K562 (cell line): Measurements from ENCODE around the gene UBXN4. TPM values are rescaled to one million over a fixed set of nuclear protein-coding genes. Genes with fewer than 3 reads are reported as not detected.

Experiments used
- ATAC-seq: fragments of 200-7000 bp; cut with Tn5 transposase; 3 replicates; pipeline ENCODE4 v1.9.1; 2020; ENCODE audit warnings: moderate library complexity
- BruUV-seq: library from RNA; stranded (reverse); fragments of 400-500 nt; replicated peaks from 2 replicates; lab custom pipeline; 2021; lab: Mats Ljungman, UMichigan
- CTCF ChIA-PET: fragments of 300-600 bp; formaldehyde crosslinking; extraction: SDS; loops from one replicate; lab custom pipeline; 2021; ENCODE audit warnings: low intra/inter-chr PET ratio; lab: Yijun Ruan, JAX
- POLR2A ChIA-PET: fragments of 300-600, 350-650 bp; sonication (Branson Sonifier 250); formaldehyde crosslinking; extraction: SDS; loops from one replicate; lab custom pipeline; 2021; ENCODE audit warnings: antibody characterized with exemption, inconsistent platforms; lab: Yijun Ruan, JAX
- DNase-seq, 4 experiments: peaks; one replicate each; pipeline versions ENCODE4 v3.0.0 to v3.0.0-alpha.2; 2011 to 2018; ENCODE audit warnings: low spot score in 3 of 4, mixed read lengths in 3 of 4; ENCODE audit errors: extremely low read depth in 1 of 4
- FAIRE-seq: peaks from 2 replicates; lab custom pipeline; 2011; peaks lifted over from hg19 to GRCh38; lab: Jason Lieb, UNC
- H2AFZ ChIP-seq: 2 replicates; pipeline ENCODE4 v1.6.0; 2011; ENCODE audit warnings: low read depth, low read length, control low read depth, inconsistent platforms
- H3K27ac ChIP-seq: fragments of 200-600 bp; 3 replicates; pipeline ENCODE4 v1.8.0; 2011; ENCODE audit warnings: low read depth, mild to moderate bottlenecking, control low read depth, inconsistent platforms, low read length, moderate library complexity, mixed read lengths; ENCODE audit errors: extremely low read depth
- H3K27me3 ChIP-seq, 2 experiments: fragments of 300-600 bp in 1 of 2; 2 replicates in 1 of 2; 3 replicates in 1 of 2; pipeline versions ENCODE4 v1.6.0 to v1.8.0; 2011; ENCODE audit warnings: inconsistent platforms in 2 of 2, low read length in 2 of 2, mild to moderate bottlenecking in 1 of 2, mixed read lengths in 1 of 2, moderate library complexity in 1 of 2; ENCODE audit not compliant: control insufficient read depth in 2 of 2, insufficient read depth in 2 of 2
- H3K36me3 ChIP-seq: fragments of 300-600 bp; 3 replicates; pipeline ENCODE4 v1.8.0; 2011; ENCODE audit warnings: mild to moderate bottlenecking, low read length, inconsistent platforms; ENCODE audit not compliant: control insufficient read depth, insufficient read depth
- H3K4me1 ChIP-seq, 2 experiments: fragments of 200-600 bp in 1 of 2; replicated peaks in 1 of 2; 2 replicates in 1 of 2; 3 replicates in 1 of 2; pipeline versions ENCODE4 v1.5.1 to v1.8.0; 2011; ENCODE audit warnings: inconsistent platforms in 2 of 2, low read length in 2 of 2, mild to moderate bottlenecking in 1 of 2, mixed read lengths in 1 of 2, moderate library complexity in 1 of 2; ENCODE audit not compliant: control insufficient read depth in 2 of 2, insufficient read depth in 2 of 2
- H3K4me2 ChIP-seq: 2 replicates; pipeline ENCODE4 v1.6.1; 2011; ENCODE audit warnings: low read length, control low read depth, inconsistent platforms, mixed read lengths; ENCODE audit not compliant: insufficient read depth
- H3K4me3 ChIP-seq: fragments of 200-600 bp; sonication (generic), shearing (Covaris generic); 2 replicates; pipeline ENCODE4 v1.5.1; 2016; ENCODE audit warnings: control low read depth, inconsistent platforms
- H3K79me2 ChIP-seq: fragments of 200-600 bp; 3 replicates; pipeline ENCODE4 v1.8.0; 2011; ENCODE audit warnings: low read length, inconsistent platforms; ENCODE audit not compliant: control insufficient read depth, insufficient read depth
- H3K9ac ChIP-seq, 2 experiments: 2 replicates each; pipeline versions ENCODE4 v1.6.0 to v1.6.1; 2011; ENCODE audit warnings: low read depth in 2 of 2, low read length in 2 of 2, control low read depth in 1 of 2, inconsistent platforms in 1 of 2, mild to moderate bottlenecking in 1 of 2, mixed read lengths in 1 of 2; ENCODE audit not compliant: insufficient read depth in 1 of 2
- H3K9me1 ChIP-seq: one replicate; pipeline ENCODE4 v1.6.0; 2011; ENCODE audit warnings: inconsistent platforms, mild to moderate bottlenecking, low read length, moderate library complexity; ENCODE audit not compliant: control insufficient read depth, insufficient read depth
- H3K9me3 ChIP-seq: replicated peaks from 2 replicates; pipeline ENCODE4 v1.5.1; 2011; ENCODE audit warnings: low read depth, low read length, inconsistent platforms; ENCODE audit not compliant: control insufficient read depth, insufficient read depth
- H4K20me1 ChIP-seq: replicated peaks from 2 replicates; pipeline ENCODE4 v1.6.1; 2011; ENCODE audit warnings: low read length, inconsistent platforms, mixed read lengths; ENCODE audit not compliant: control insufficient read depth, insufficient read depth
- JUN ChIP-seq, 2 experiments: sonication (generic) in 1 of 2; formaldehyde crosslinking in 1 of 2; IDR thresholded peaks; 2 replicates each; pipeline versions ENCODE4 v1.6.1 to v1.8.0; 2012 to 2022; ENCODE audit warnings: borderline replicate concordance in 2 of 2, mild to moderate bottlenecking in 2 of 2, improper control_type of control experiment in 1 of 2, low read depth in 1 of 2, low read length in 1 of 2, missing genetic modification reagents in 1 of 2
- ZBTB34 ChIP-seq: fragments of 250-450 bp; sonication (Bioruptor Pico); IDR thresholded peaks from 2 replicates; pipeline ENCODE4 v1.8.0; 2021; ENCODE audit warnings: mild to moderate bottlenecking, moderate library complexity
- ZBTB7A ChIP-seq: IDR thresholded peaks from 2 replicates; pipeline ENCODE4 v1.6.1; 2011; ENCODE audit warnings: low read depth, mild to moderate bottlenecking, low read length, moderate library complexity, borderline replicate concordance; ENCODE audit not compliant: control insufficient read depth
- ZFX ChIP-seq: sonication (generic); formaldehyde crosslinking; IDR thresholded peaks from 2 replicates; pipeline ENCODE4 v1.8.0; 2022; ENCODE audit warnings: mild to moderate bottlenecking, missing genetic modification reagents, moderate library complexity
- ZKSCAN3 ChIP-seq: fragments of 250-450 bp; sonication (Bioruptor Pico); IDR thresholded peaks from 2 replicates; pipeline ENCODE4 v1.4.0; 2020
- WGBS: fragments of 100-300 bp; shearing (Covaris generic); methylation state at CpG from one replicate; pipeline ENCODE4 v1.1.6; 2016; ENCODE audit warnings: low coverage, mixed read lengths; ENCODE audit not compliant: insufficient coverage; ENCODE audit errors: missing lambda C conversion rate; 5-methylcytosine and 5-hydroxymethylcytosine counted together
- in situ Hi-C: fragments of 300-500 bp; cut with MboI; formaldehyde crosslinking; loops from 4 replicates; pipeline ENCODE4 v1.15.0; 2018; ENCODE audit warnings: inconsistent platforms, mixed read lengths
- intact Hi-C: fragments of 100-400 bp; cut with micrococcal nuclease; formaldehyde crosslinking; loops from 2 replicates; pipeline ENCODE4 v1.14.2; 2022
- polyA plus RNA-seq, 8 experiments: library from polyadenylated mRNA; depleted of rRNA in 4 of 8; stranded (reverse) in 5 of 8; unstranded in 3 of 8; fragments of >200 nt; fragmentation: Nextera tagmentation in 2 of 8; fragmentation: Illumina TruSeq in 1 of 8; extraction: Ambion mirVana in 2 of 8; extraction: Trizol in 1 of 8; gene quantifications; 2 replicates each; pipeline versions ENCODE4 v1.2.1 to v1.2.3, GENCODE V29; 2011 to 2014; ENCODE audit warnings: inconsistent platforms in 1 of 8, missing spikeins in 1 of 8
- total RNA-seq, 7 experiments: library from RNA; depleted of rRNA in 6 of 7; stranded (reverse); fragments of >200 nt in 6 of 7; fragmentation: Illumina TruSeq in 2 of 7; extraction: Trizol in 2 of 7; gene quantifications; 2 replicates each; pipeline versions ENCODE4 v1.2.1 to v1.2.3, GENCODE V29; 2011 to 2021; ENCODE audit warnings: low replicate concordance in 1 of 7
- TF ChIP-seq, protein P1 (sequence below): sonication (generic); formaldehyde crosslinking; IDR thresholded peaks from 2 replicates; pipeline ENCODE4 v1.8.0; 2022; ENCODE audit warnings: mild to moderate bottlenecking, missing genetic modification reagents
- TF ChIP-seq, protein P2 (sequence below): fragments of 450-650 bp; IDR thresholded peaks from 2 replicates; pipeline ENCODE4 v1.6.1; 2018; ENCODE audit warnings: mild to moderate bottlenecking, low read depth; ENCODE audit not compliant: partially characterized antibody

The UBXN4 gene
- total and polyA plus RNA-seq, 9 of the 15 experiments (the other 6 are each of a cell fraction or from before 2014, with no cell fraction given), result 30.4 to 127 (median 55.3) TPM

- ATAC-seq (peak; percentile 68), FAIRE-seq (no peak), DNase-seq (no peak)
- H2AFZ ChIP-seq, result no peak overlapping the region
- ChIA-PET CTCF (no interaction called here), POLR2A (interaction anchor here (0.5 to 1.5 kb wide), 4 partner anchors 9 to 222 kb away, joined by 3 to 6 read pairs (median 3); no protein-coding TSS in a partner anchor)
- H3K36me3 ChIP-seq, result no peaks in the 10 kb centered on the region
- BruUV-seq, result no TSS peak
- H3K27me3 ChIP-seq, result peaks cover 25 to 61% of the 10 kb centered on the region in 2 experiments
- H3K79me2 ChIP-seq, result no peaks in the 10 kb centered on the region
- H3K4me1 ChIP-seq, result peaks cover 0 to 5% of the 10 kb centered on the region in 2 experiments; a peak in 2 of 5 replicates
- no peaks in the 10 kb centered on the region for H4K20me1 ChIP-seq
- H3K4me3 ChIP-seq, result no peak overlapping the region
- WGBS, result 16% methylated on average over 9 of the region's 9 CpGs
- no peak overlapping the region for H3K27ac ChIP-seq
- 0 out of 4 replicates have a peak overlapping the region, but pooled peaks of 1 of the 2 experiments have one; percentile 29 for H3K9ac ChIP-seq
- intact Hi-C loops, result no loop called here
- H3K9me1 ChIP-seq, result no peaks in the 10 kb centered on the region
- no peak overlapping the region for H3K4me2 ChIP-seq
- in situ Hi-C loops, result no loop called here
- H3K9me3 ChIP-seq, result no peaks in the 10 kb centered on the region
- TF ChIP-seq ZKSCAN3 (CRISPR knock-in tag) (no peak), ZBTB34 (no peak), ZFX (CRISPR knock-in tag) (no peak), JUN (IDR thresholded peaks at IDR 0.05; ENCODE audit: borderline replicate concordance, low read depth, low read length) (no peak), JUN (CRISPR knock-in tag; IDR thresholded peaks at IDR 0.05; ENCODE audit: borderline replicate concordance) (no peak), ZBTB7A (no peak)
- TF ChIP-seq, protein P1, sequence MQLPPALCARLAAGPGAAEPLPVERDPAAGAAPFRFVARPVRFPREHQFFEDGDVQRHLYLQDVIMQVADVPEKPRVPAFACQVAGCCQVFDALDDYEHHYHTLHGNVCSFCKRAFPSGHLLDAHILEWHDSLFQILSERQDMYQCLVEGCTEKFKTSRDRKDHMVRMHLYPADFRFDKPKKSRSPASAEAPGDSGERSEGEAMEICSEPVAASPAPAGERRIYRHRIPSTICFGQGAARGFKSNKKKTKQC (CRISPR knock-in tag), result no peak
- TF ChIP-seq, protein P2, sequence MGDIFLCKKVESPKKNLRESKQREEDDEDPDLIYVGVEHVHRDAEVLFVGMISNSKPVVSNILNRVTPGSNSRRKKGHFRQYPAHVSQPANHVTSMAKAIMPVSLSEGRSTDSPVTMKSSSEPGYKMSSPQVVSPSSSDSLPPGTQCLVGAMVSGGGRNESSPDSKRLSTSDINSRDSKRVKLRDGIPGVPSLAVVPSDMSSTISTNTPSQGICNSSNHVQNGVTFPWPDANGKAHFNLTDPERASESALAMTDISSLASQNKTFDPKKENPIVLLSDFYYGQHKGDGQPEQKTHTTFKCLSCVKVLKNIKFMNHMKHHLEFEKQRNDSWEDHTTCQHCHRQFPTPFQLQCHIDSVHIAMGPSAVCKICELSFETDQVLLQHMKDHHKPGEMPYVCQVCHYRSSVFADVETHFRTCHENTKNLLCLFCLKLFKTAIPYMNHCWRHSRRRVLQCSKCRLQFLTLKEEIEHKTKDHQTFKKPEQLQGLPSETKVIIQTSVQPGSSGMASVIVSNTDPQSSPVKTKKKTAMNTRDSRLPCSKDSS, result no peak
Measured at GRCh38 chr2:135825131-135825530, 83.5 kb downstream of the UBXN4 start.
